Right atrium auricular region (tissue), 2 donors: ENCODE measurements around the gene HERC3. TPM values are rescaled to one million over a fixed set of nuclear protein-coding genes. Genes with fewer than 3 reads are reported as not detected.

ENCODE experiments used
- DNase-seq: peaks from one replicate; pipeline ENCODE4 v3.0.0-alpha.2; 2019; ENCODE audit warnings: low spot score
- H3K27ac ChIP-seq, 2 donors: fragments of 200-600 bp; sonication (generic); 1 replicate in 1 of 2; 2 replicates in 1 of 2; pipeline ENCODE4 v1.5.1; 2016 to 2019
- H3K27me3 ChIP-seq, 2 donors: fragments of 200-600 bp; sonication (generic); one replicate each; pipeline versions ENCODE4 v1.5.1 to v1.6.0; 2017 to 2019
- H3K36me3 ChIP-seq: fragments of 200-600 bp; sonication (generic); one replicate; pipeline ENCODE4 v1.5.1; 2016
- H3K4me1 ChIP-seq, 2 donors: fragments of 200-600 bp; sonication (generic); one replicate each; pipeline versions ENCODE4 v1.5.1 to v1.6.0; 2017 to 2019
- H3K4me3 ChIP-seq, 2 donors: fragments of 200-600 bp; sonication (generic); 1 replicate in 1 of 2; 2 replicates in 1 of 2; pipeline ENCODE4 v1.5.1; 2017 to 2019; ENCODE audit warnings: mild to moderate bottlenecking in 1 of 2, moderate library complexity in 1 of 2
- H3K9me3 ChIP-seq, 2 donors: fragments of 200-600 bp; sonication (generic); one replicate each; pipeline ENCODE4 v1.5.1; 2019
- total RNA-seq, 2 donors: library from RNA; depleted of rRNA; stranded (reverse); fragments of >200 nt; gene quantifications; one replicate each; pipeline ENCODE4 v1.1.0, GENCODE V29; 2016
- TF ChIP-seq, protein P1 (sequence below), 2 donors: fragments of 200-600 bp; sonication (generic); IDR thresholded peaks; one replicate each; pipeline ENCODE4 v1.5.1; 2019; ENCODE audit warnings: antibody characterized with exemption in 2 of 2

The HERC3 gene
- total RNA-seq, 2 donors from 2014 or later = 27.4 to 36.2 TPM

DNA sequence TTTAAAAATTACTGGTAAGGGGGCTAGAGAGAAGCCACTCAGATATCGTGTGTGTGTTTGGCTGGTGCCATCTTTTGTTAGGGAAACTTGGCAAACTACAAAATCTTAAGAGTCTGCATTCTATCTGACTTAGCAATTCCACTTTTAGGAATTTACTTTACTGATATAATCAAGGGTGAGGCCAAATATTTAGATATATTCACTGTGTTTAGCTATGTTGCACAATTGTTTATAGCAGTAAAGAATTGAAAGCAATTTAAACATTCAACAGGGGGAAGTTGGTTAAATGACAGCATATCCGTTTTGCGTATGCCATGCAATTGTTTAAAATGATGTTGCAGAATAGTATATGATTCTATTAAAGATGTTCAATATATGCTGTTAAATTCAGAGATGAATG, 6.4 kb upstream of the HERC3 start:
- no peaks in the 10 kb centered on the region for H3K27me3 ChIP-seq
- no peak overlapping the region for H3K4me3 ChIP-seq
- H3K27ac ChIP-seq = no peak overlapping the region
- H3K9me3 ChIP-seq = no peaks in the 10 kb centered on the region
- H3K36me3 ChIP-seq = no peaks in the 10 kb centered on the region
- H3K4me1 ChIP-seq = peaks cover 0 to 7% of the 10 kb centered on the region in 2 donors
- no peak for DNase-seq
- TF ChIP-seq, protein P1, sequence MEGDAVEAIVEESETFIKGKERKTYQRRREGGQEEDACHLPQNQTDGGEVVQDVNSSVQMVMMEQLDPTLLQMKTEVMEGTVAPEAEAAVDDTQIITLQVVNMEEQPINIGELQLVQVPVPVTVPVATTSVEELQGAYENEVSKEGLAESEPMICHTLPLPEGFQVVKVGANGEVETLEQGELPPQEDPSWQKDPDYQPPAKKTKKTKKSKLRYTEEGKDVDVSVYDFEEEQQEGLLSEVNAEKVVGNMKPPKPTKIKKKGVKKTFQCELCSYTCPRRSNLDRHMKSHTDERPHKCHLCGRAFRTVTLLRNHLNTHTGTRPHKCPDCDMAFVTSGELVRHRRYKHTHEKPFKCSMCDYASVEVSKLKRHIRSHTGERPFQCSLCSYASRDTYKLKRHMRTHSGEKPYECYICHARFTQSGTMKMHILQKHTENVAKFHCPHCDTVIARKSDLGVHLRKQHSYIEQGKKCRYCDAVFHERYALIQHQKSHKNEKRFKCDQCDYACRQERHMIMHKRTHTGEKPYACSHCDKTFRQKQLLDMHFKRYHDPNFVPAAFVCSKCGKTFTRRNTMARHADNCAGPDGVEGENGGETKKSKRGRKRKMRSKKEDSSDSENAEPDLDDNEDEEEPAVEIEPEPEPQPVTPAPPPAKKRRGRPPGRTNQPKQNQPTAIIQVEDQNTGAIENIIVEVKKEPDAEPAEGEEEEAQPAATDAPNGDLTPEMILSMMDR (IDR thresholded peaks at IDR 0.05) = no peak

DNA sequence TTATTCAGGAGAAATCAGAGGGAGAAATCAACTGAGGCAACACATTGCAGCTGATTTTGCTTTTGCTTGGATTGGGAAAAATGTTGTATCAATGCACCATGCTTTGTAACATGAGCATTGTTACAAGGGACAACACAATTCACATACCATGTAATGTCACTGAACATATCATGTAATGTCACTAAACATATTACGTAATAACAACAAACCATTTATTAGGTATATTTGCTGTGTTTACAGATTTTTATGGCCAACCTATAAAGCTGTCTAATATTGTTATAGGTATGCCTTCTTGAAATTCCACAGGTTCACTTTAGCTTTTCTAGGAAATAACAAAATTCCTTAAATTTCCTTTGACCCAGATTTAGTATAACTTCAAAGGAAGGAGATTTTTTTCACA, 5.0 kb upstream of the HERC3 start:
- Histone ChIP-seq H3K4me1 (peaks cover 0 to 12% of the 10 kb centered on the region in 2 donors), H3K36me3 (no peaks in the 10 kb centered on the region), H3K27ac (no peak overlapping the region), H3K9me3 (no peaks in the 10 kb centered on the region), H3K27me3 (no peaks in the 10 kb centered on the region), H3K4me3 (no peak overlapping the region)
- TF ChIP-seq, protein P1 (IDR thresholded peaks at IDR 0.05) = no peak
- no peak for DNase-seq

DNA sequence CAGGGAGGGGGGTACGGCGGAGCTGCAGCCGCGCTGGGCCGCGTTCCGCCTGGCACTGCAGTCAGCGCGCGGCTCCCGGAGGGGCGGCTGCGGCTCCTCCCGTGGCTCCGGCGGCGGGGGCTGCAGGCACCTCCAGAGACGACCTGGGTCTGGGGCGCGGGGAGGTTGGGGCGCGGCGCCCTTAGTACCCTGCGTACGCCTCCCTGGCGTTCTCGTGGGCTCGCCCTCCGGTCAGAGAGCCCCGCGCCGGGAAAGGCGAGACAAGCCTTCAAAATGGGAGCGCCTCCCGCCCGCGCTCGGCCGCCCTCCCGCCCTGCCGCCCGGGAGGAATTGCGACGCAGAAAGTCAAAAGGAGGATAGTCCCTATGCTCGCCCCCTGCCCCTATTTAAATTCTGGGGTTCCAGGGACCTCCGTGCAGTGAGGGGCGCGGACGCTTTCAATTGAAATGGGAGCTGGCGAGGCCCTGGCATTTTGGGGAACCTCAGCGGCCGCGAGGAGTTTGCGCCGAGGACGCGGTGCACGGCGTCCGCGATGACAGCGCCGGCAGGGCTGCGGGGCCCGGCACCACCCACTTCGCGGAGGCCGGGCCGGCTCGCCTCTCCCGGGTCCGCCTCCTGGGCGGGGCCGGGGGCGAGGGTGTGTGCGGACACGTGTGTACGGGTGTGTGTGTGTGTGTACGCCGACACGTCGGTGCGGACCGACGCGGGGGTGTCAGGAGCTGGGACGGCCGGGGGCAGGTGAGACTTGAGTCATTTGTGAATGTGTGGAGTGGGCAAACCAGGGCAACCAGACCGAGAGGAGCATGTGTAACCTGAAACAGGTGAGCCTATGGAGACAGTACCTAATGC, 544 bp downstream of the HERC3 start:
- TF ChIP-seq, protein P1 (IDR thresholded peaks at IDR 0.05) = no peak
- Histone ChIP-seq H3K36me3 (peaks cover 5% of the 10 kb centered on the region), H3K4me3 (peak overlapping the region; percentile 89 to 98), H3K27me3 (no peaks in the 10 kb centered on the region), H3K27ac (peak overlapping the region; percentile 96 to 97), H3K4me1 (peaks cover 0 to 42% of the 10 kb centered on the region in 2 donors), H3K9me3 (no peaks in the 10 kb centered on the region)
- peak; percentile 80 for DNase-seq

DNA sequence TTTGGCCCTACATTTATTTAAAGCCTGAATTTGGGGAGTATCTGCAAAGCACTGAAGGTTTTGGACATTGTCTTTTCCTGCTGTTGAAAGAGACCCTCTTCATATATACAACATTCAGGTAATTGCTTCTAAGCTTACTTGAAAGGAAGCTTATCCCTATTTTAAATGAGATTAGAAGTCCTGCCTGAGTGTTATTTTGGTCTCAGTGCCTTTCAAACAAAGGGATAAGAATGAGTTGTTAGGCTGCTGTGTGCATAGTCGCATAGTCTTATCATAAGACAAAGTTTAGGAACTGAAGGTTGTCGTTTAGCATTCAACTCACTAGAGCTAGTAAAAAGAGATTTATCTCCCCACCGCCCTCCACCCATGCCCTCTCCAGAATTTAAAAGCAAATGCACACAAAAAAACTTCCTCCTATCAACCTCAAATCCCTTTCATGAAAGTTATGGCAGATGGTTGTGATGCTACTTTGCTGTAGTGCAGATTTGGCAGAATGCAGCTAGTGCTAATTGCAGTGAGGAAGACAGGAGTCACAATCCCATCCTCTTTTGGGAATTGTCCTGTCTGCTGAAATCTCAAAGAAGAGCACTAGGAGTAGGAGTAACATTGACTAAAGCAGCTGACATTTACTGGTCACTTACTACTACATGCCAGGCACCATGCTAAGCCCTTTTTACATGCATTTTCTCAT, 5.8 kb downstream of the HERC3 start:
- no peak overlapping the region for H3K4me3 ChIP-seq
- TF ChIP-seq, protein P1 (IDR thresholded peaks at IDR 0.05) = no peak
- peaks cover 0 to 64% of the 10 kb centered on the region in 2 donors for H3K4me1 ChIP-seq
- H3K27me3 ChIP-seq = no peaks in the 10 kb centered on the region
- peak overlapping the region; percentile 46 to 77 for H3K27ac ChIP-seq
- no peaks in the 10 kb centered on the region for H3K9me3 ChIP-seq
- H3K36me3 ChIP-seq = peaks cover 5% of the 10 kb centered on the region
- DNase-seq = no peak

DNA sequence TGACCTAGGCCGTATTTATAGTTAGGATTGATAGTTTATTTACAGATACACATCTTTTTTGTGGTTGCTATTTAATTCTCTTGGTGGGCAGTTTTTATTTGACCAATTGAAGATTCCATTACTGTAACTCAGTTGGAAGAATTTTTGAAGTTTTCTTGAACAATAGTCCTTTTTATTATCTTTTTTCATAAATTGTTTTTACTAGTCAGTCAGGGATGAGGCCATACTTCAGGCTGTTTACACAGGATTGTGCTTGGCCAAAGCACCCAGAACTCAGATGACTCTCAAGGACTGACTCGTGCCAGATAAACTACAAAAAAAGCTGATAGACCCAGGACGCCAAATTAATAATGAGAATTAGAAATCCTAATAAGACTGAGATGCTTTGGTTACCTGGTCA, 7.0 kb downstream of the HERC3 start:
- Histone ChIP-seq H3K36me3 (peaks cover 5% of the 10 kb centered on the region), H3K27me3 (no peaks in the 10 kb centered on the region), H3K4me3 (no peak overlapping the region), H3K4me1 (peaks cover 0 to 53% of the 10 kb centered on the region in 2 donors), H3K9me3 (no peaks in the 10 kb centered on the region), H3K27ac (peak overlapping the region; percentile 46 to 77)
- TF ChIP-seq, protein P1 (IDR thresholded peaks at IDR 0.05) = no peak
- no peak for DNase-seq
